ENCODE data around the gene MFSD12. TPM values are rescaled to one million over a fixed set of nuclear protein-coding genes. Genes with fewer than 3 reads are reported as not detected.

The MFSD12 gene
- total and polyA plus RNA-seq, 2 of the 8 experiments (the other 6 are each of a cell fraction or from before 2014, with no cell fraction given) = 59.6 to 71.3 TPM

DNA sequence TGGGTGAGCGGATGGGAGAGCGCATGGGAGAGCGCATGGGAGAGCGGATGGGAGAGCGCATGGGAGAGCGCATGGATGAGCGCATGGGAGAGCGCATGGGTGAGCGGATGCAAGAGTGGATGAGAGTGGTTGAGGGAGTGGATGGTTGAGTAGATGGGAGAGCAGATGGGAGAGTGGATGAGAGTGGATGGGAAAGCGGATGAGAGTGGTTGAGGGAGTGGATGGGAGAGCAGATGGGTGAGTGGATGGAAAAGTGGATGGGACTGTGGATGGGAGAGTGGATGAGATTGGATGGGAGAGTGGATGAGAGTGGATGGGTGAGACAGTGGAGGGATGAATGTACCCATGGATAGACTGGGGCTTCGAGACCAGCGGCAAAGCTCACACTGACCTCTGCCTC is 27.0 kb downstream of the MFSD12 start:
- no peak overlapping the region for H4K91ac ChIP-seq (replicated peaks; ENCODE audit: insufficient read length, low read length)
- H3K27me3 ChIP-seq (replicated peaks in 1 of 4; ENCODE audit: control insufficient read depth in 3 of 4, extremely low read depth in 1 of 4, insufficient read depth in 3 of 4, low read length in 3 of 4) = no peaks in the 10 kb centered on the region
- no peak overlapping the region for H2BK5ac ChIP-seq (ENCODE audit: low read depth, low read length)
- H3K36me3 ChIP-seq (ENCODE audit: control insufficient read depth in 2 of 4, insufficient read depth in 4 of 4, low read length in 3 of 4) = peaks cover 7 to 44% (median 25%) of the 10 kb centered on the region in 4 experiments; a peak in 7 of 8 replicates
- no peak overlapping the region for H3K4me2 ChIP-seq (ENCODE audit: insufficient read depth in 1 of 2, low read depth in 2 of 2, low read length in 2 of 2)
- H3K23ac ChIP-seq (ENCODE audit: insufficient read length) = no peak overlapping the region
- H4K8ac ChIP-seq (ENCODE audit: extremely low read depth, insufficient read depth, low read length) = no peak overlapping the region
- no peak overlapping the region for H3K4me3 ChIP-seq (ENCODE audit: extremely low read depth in 1 of 4, insufficient read depth in 2 of 4, low read depth in 3 of 4, low read length in 4 of 4)
- no peak overlapping the region for H3K14ac ChIP-seq (ENCODE audit: insufficient read length)
- H3K23me2 ChIP-seq (ENCODE audit: low read depth, low read length) = peaks cover 9% of the 10 kb centered on the region; the same call in 1 of the 2 replicates
- DNase-seq (ENCODE audit: low read depth in 1 of 2, low spot score in 2 of 2) (no peak), FAIRE-seq (no peak)
- H4K5ac ChIP-seq (ENCODE audit: insufficient read length, low read depth, low read length) = no peak overlapping the region
- CTCF ChIA-PET (ENCODE audit: partially characterized antibody) = interaction anchor here (0.9 to 6.9 kb wide), 3 partner anchors 10 to 710 kb away, joined by 3 to 54 read pairs (median 7); no protein-coding TSS in a partner anchor
- no peak overlapping the region for H3K4ac ChIP-seq (replicated peaks; ENCODE audit: insufficient read length, low read depth, low read length)
- peaks cover 0 to 8% of the 10 kb centered on the region in 2 experiments for H4K20me1 ChIP-seq (replicated peaks in 1 of 2; ENCODE audit: control insufficient read depth in 1 of 2, insufficient read depth in 2 of 2, low read length in 2 of 2)
- H2BK12ac ChIP-seq (ENCODE audit: low read depth, low read length) = no peak overlapping the region
- no peaks in the 10 kb centered on the region for H3K9me3 ChIP-seq (ENCODE audit: insufficient read depth in 2 of 2, low read depth in 1 of 2, low read length in 1 of 2)
- no peak overlapping the region for H3K9ac ChIP-seq (replicated peaks in 1 of 4; ENCODE audit: extremely low read depth in 1 of 4, low read depth in 3 of 4, low read length in 3 of 4)
- no peak for TF ChIP-seq JUN (IDR thresholded peaks at IDR 0.05; ENCODE audit: low read depth, low read length)
- no peak for TF ChIP-seq HDAC6 (IDR thresholded peaks at IDR 0.05; ENCODE audit: low read depth, low read length)
- TF ChIP-seq, protein P1, sequence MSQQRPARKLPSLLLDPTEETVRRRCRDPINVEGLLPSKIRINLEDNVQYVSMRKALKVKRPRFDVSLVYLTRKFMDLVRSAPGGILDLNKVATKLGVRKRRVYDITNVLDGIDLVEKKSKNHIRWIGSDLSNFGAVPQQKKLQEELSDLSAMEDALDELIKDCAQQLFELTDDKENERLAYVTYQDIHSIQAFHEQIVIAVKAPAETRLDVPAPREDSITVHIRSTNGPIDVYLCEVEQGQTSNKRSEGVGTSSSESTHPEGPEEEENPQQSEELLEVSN (IDR thresholded peaks at IDR 0.05) = no peak
- TF ChIP-seq TEAD4 (IDR thresholded peaks at IDR 0.05; ENCODE audit: low read depth, low read length) = no peak
- no peak for TF ChIP-seq MAFK (IDR thresholded peaks at IDR 0.05; ENCODE audit: low read depth, low read length)
- TF ChIP-seq RXRA (IDR thresholded peaks at IDR 0.05; ENCODE audit: insufficient read depth, low read depth, low read length) = no peak
- TF ChIP-seq RBBP5 (IDR thresholded peaks at IDR 0.05; ENCODE audit: borderline replicate concordance, low read depth, low read length) = no peak
- no peak overlapping the region for H2AFZ ChIP-seq (ENCODE audit: low read length)
- 97 to 100% methylated on average over 1 to 11 of the region's 12 CpGs for whole genome bisulfite sequencing, 2 experiments (ENCODE audit: extremely low coverage in 1 of 2, insufficient coverage in 1 of 2, insufficient read length in 1 of 2, insufficient replicate concordance in 2 of 2, low coverage in 1 of 2, low lambda C conversion rate in 2 of 2, missing lambda C conversion rate in 1 of 2)
- POLR2A ChIA-PET (ENCODE audit: partially characterized antibody) = interaction anchor here (0.6 to 2.1 kb wide), 4 partner anchors 9 to 573 kb away, joined by 3 to 7 read pairs (median 3); partner anchors contain the start of gene TEKTIP1
- H2AK5ac ChIP-seq (ENCODE audit: low read depth, low read length) = no peak overlapping the region
- no peak overlapping the region for H3K56ac ChIP-seq (replicated peaks; ENCODE audit: insufficient read length, low read depth, low read length)
- H2BK15ac ChIP-seq (ENCODE audit: low read length) = no peak overlapping the region
- no peak overlapping the region for H3K18ac ChIP-seq (ENCODE audit: extremely low read depth, low read length)
- H2BK120ac ChIP-seq (replicated peaks; ENCODE audit: low read depth, low read length) = no peak overlapping the region
- no peaks in the 10 kb centered on the region for H3K79me2 ChIP-seq (ENCODE audit: control insufficient read depth in 1 of 2, insufficient read depth in 2 of 2, low read length in 2 of 2)
- no peaks in the 10 kb centered on the region for H3K79me1 ChIP-seq (ENCODE audit: low read depth, low read length)
- no peak overlapping the region for H2BK20ac ChIP-seq (ENCODE audit: low read length)
- no peak overlapping the region for H3K27ac ChIP-seq (ENCODE audit: low read depth, low read length)
- no peaks in the 10 kb centered on the region; a peak in 1 of 7 replicates for H3K4me1 ChIP-seq (replicated peaks in 1 of 4; ENCODE audit: control insufficient read depth in 3 of 4, insufficient read depth in 4 of 4, low read length in 3 of 4)

Measured in H1 (cell line).